DND-41 (cell line): Measurements from ENCODE around the gene PCDHGB3.

ENCODE experiments used
- ATAC-seq: fragments of 200-7000 bp; cut with Tn5 transposase; 3 replicates; pipeline ENCODE4 v1.9.1; 2021; ENCODE audit warnings: low read depth; ENCODE audit not compliant: insufficient read depth
- DNase-seq: peaks from one replicate; pipeline ENCODE4 v3.0.0-alpha.2; 2020
- H2AFZ ChIP-seq: 2 replicates; pipeline ENCODE4 v1.6.0; 2012; ENCODE audit warnings: low read depth, low read length
- H3K27ac ChIP-seq: 2 replicates; pipeline ENCODE4 v1.5.1; 2012; ENCODE audit warnings: low read length, inconsistent platforms
- H3K27me3 ChIP-seq: fragments of 200-600 bp; sonication (generic); 2 replicates; pipeline ENCODE4 v1.6.0; 2012; ENCODE audit warnings: low read length, mild to moderate bottlenecking, inconsistent platforms; ENCODE audit not compliant: insufficient read depth, poor library complexity
- H3K36me3 ChIP-seq: 2 replicates; pipeline ENCODE4 v1.5.1; 2012; ENCODE audit warnings: low read length, inconsistent platforms; ENCODE audit not compliant: insufficient read depth
- H3K4me1 ChIP-seq: 2 replicates; pipeline ENCODE4 v1.5.1; 2012; ENCODE audit warnings: mild to moderate bottlenecking, low read length; ENCODE audit not compliant: insufficient read depth
- H3K4me2 ChIP-seq: 2 replicates; pipeline ENCODE4 v1.6.0; 2012; ENCODE audit warnings: mild to moderate bottlenecking, moderate library complexity, low read length, inconsistent platforms; ENCODE audit not compliant: insufficient read depth
- H3K4me3 ChIP-seq, 2 experiments: fragments of 200-600 bp in 1 of 2; shearing (Covaris generic) in 1 of 2; 2 replicates each; pipeline ENCODE4 v1.5.1; 2012 to 2016; ENCODE audit warnings: inconsistent platforms in 2 of 2, low read length in 2 of 2, mild to moderate bottlenecking in 2 of 2, low read depth in 1 of 2, moderate library complexity in 1 of 2
- H3K79me2 ChIP-seq: 2 replicates; pipeline ENCODE4 v1.6.0; 2012; ENCODE audit warnings: low read length, inconsistent platforms; ENCODE audit not compliant: insufficient read depth
- H3K9ac ChIP-seq: 2 replicates; pipeline ENCODE4 v1.6.0; 2012; ENCODE audit warnings: low read depth, mild to moderate bottlenecking, inconsistent platforms, low read length, moderate library complexity
- H3K9me3 ChIP-seq: 2 replicates; pipeline ENCODE4 v1.5.1; 2012; ENCODE audit warnings: low read length, moderate library complexity, mild to moderate bottlenecking, inconsistent platforms; ENCODE audit not compliant: insufficient read depth, severe bottlenecking
- H4K20me1 ChIP-seq: 2 replicates; pipeline ENCODE4 v1.6.0; 2012; ENCODE audit warnings: low read length; ENCODE audit not compliant: insufficient read depth
- CTCF ChIP-seq: IDR thresholded peaks from 2 replicates; pipeline ENCODE4 v1.5.1; 2012; ENCODE audit warnings: borderline replicate concordance, low read length, moderate library complexity, mild to moderate bottlenecking; ENCODE audit not compliant: poor library complexity, severe bottlenecking; ENCODE audit errors: extremely low read depth
- EZH2 ChIP-seq: IDR thresholded peaks from 3 replicates; pipeline ENCODE4 v1.6.1; 2012; ENCODE audit warnings: borderline replicate concordance, low read depth, mild to moderate bottlenecking, moderate library complexity, low read length, inconsistent platforms; ENCODE audit not compliant: severe bottlenecking

PCDHGB3 gene

GRCh38 chr5:141388661-141389060, 18.6 kb downstream of the PCDHGB3 start:
- ATAC-seq (no peak), DNase-seq (no peak)
- H4K20me1 ChIP-seq: no peaks in the 10 kb centered on the region
- H3K27me3 ChIP-seq: no peaks in the 10 kb centered on the region
- no peak overlapping the region for H3K9ac ChIP-seq
- H3K9me3 ChIP-seq: no peaks in the 10 kb centered on the region
- TF ChIP-seq CTCF: no peak
- no peak for TF ChIP-seq EZH2
- no peaks in the 10 kb centered on the region for H3K4me1 ChIP-seq
- no peak overlapping the region for H3K4me3 ChIP-seq
- no peak overlapping the region for H3K4me2 ChIP-seq
- no peak overlapping the region for H2AFZ ChIP-seq
- H3K79me2 ChIP-seq: no peaks in the 10 kb centered on the region
- H3K27ac ChIP-seq: no peak overlapping the region
- no peaks in the 10 kb centered on the region for H3K36me3 ChIP-seq

GRCh38 chr5:141389153-141390042, 19.4 kb downstream of the PCDHGB3 start:
- Histone ChIP-seq H3K9me3 (no peaks in the 10 kb centered on the region), H3K79me2 (no peaks in the 10 kb centered on the region), H3K9ac (no peak overlapping the region), H3K4me2 (no peak overlapping the region), H2AFZ (no peak overlapping the region), H4K20me1 (no peaks in the 10 kb centered on the region), H3K27me3 (no peaks in the 10 kb centered on the region), H3K27ac (no peak overlapping the region), H3K4me1 (no peaks in the 10 kb centered on the region), H3K4me3 (no peak overlapping the region), H3K36me3 (no peaks in the 10 kb centered on the region)
- DNase-seq: no peak
- no peak for ATAC-seq
- no peak for TF ChIP-seq CTCF
- TF ChIP-seq EZH2: no peak

- no peak within 1 kb of the TSS for H3K4me2 ChIP-seq
- H3K4me3 ChIP-seq: no peak within 1 kb of the TSS
- H3K9me3 ChIP-seq: no peaks in the 10 kb centered on the region
- DNase-seq: no peak
- TF ChIP-seq CTCF (no peak), EZH2 (no peak)
- no peaks in the 10 kb centered on the region for H4K20me1 ChIP-seq
- no peak within 1 kb of the TSS for H3K27ac ChIP-seq
- no peak within 1 kb of the TSS for H3K9ac ChIP-seq
- H3K36me3 ChIP-seq: no peaks in the 10 kb centered on the region
- H3K79me2 ChIP-seq: no peaks in the 10 kb centered on the region
- H3K4me1 ChIP-seq: no peaks in the 10 kb centered on the region
- H2AFZ ChIP-seq: no peak within 1 kb of the TSS
- no peaks in the 10 kb centered on the region for H3K27me3 ChIP-seq
- ATAC-seq: no peak
Observed at GRCh38 chr5:141392429-141393198, 22.6 kb downstream of the PCDHGB3 start, which contains the start of gene PCDHGA8. Gene PCDHGA8 (plus strand): TSS chr5:141392633. CDS start chr5:141392814, 181 bp downstream.
